A549 (cell line): Measurements from ENCODE around the gene SEMA3E.

ENCODE experiments used
- CEBPB ChIP-seq, 2 experiments: fragments of >200 bp in 1 of 2; sonication (Bioruptor Twin) in 1 of 2; formaldehyde crosslinking in 1 of 2; IDR thresholded peaks; 2 replicates each; pipeline ENCODE4 v1.6.1; 2012 to 2016
- CHD2 ChIP-seq: fragments of 150-350 bp; IDR thresholded peaks from 2 replicates; pipeline ENCODE4 v1.6.1; 2014; ENCODE audit warnings: low read length; ENCODE audit not compliant: partially characterized antibody
- JUN ChIP-seq, 2 experiments: fragments of >200 bp; sonication (Bioruptor Twin); formaldehyde crosslinking; IDR thresholded peaks; 2 replicates in 1 of 2; 3 replicates in 1 of 2; pipeline ENCODE4 v1.6.1; 2016 to 2017
- MAX ChIP-seq: IDR thresholded peaks from 2 replicates; pipeline ENCODE4 v1.6.1; 2012
- PBX3 ChIP-seq: IDR thresholded peaks from 2 replicates; pipeline ENCODE4 v1.6.1; 2012
- POLR2A ChIP-seq: IDR thresholded peaks from 2 replicates; pipeline ENCODE4 v1.6.1; 2012; ENCODE audit warnings: mild to moderate bottlenecking, low read length
- TF ChIP-seq, protein P1 (sequence below): fragments of >200 bp; sonication (Bioruptor Twin); formaldehyde crosslinking; IDR thresholded peaks from 3 replicates; pipeline ENCODE4 v1.5.1; 2016
- TF ChIP-seq, protein P2 (sequence below): fragments of >200 bp; sonication (Bioruptor Twin); formaldehyde crosslinking; IDR thresholded peaks from 3 replicates; pipeline ENCODE4 v1.6.1; 2016

GRCh38 chr7:83603649-83604048 lies 45.3 kb downstream of the SEMA3E start:
- TF ChIP-seq, protein P1, sequence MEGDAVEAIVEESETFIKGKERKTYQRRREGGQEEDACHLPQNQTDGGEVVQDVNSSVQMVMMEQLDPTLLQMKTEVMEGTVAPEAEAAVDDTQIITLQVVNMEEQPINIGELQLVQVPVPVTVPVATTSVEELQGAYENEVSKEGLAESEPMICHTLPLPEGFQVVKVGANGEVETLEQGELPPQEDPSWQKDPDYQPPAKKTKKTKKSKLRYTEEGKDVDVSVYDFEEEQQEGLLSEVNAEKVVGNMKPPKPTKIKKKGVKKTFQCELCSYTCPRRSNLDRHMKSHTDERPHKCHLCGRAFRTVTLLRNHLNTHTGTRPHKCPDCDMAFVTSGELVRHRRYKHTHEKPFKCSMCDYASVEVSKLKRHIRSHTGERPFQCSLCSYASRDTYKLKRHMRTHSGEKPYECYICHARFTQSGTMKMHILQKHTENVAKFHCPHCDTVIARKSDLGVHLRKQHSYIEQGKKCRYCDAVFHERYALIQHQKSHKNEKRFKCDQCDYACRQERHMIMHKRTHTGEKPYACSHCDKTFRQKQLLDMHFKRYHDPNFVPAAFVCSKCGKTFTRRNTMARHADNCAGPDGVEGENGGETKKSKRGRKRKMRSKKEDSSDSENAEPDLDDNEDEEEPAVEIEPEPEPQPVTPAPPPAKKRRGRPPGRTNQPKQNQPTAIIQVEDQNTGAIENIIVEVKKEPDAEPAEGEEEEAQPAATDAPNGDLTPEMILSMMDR = no peak
- TF ChIP-seq, protein P2, sequence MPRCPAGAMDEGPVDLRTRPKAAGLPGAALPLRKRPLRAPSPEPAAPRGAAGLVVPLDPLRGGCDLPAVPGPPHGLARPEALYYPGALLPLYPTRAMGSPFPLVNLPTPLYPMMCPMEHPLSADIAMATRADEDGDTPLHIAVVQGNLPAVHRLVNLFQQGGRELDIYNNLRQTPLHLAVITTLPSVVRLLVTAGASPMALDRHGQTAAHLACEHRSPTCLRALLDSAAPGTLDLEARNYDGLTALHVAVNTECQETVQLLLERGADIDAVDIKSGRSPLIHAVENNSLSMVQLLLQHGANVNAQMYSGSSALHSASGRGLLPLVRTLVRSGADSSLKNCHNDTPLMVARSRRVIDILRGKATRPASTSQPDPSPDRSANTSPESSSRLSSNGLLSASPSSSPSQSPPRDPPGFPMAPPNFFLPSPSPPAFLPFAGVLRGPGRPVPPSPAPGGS = no peak
- TF ChIP-seq POLR2A (no peak), PBX3 (no peak), JUN (IDR thresholded peaks at IDR 0.05) (no peak), MAX (no peak), CHD2 (no peak), CEBPB (IDR thresholded peaks at IDR 0.05) (no peak)
